ENCODE data around the gene GTF3A.

GTF3A gene

GRCh38 chr13:27405546-27406134 lies 18.8 kb upstream of the GTF3A start:
- DNase-seq, result no peak

- peak in 1 of 2 experiments; percentile 35 for DNase-seq
Observed at GRCh38 chr13:27406178-27406939, 18.1 kb upstream of the GTF3A start.

- DNase-seq, result no peak
Observed at GRCh38 chr13:27408074-27408473, 16.3 kb upstream of the GTF3A start.

- no peak for DNase-seq
Observed at GRCh38 chr13:27409013-27409412, 15.4 kb upstream of the GTF3A start.

GRCh38 chr13:27411341-27411740 lies 13.1 kb upstream of the GTF3A start:
- DNase-seq, result no peak

GRCh38 chr13:27415116-27415515 lies 9.3 kb upstream of the GTF3A start:
- no peak for DNase-seq

- DNase-seq, result no peak
Observed at GRCh38 chr13:27419328-27419727, 5.1 kb upstream of the GTF3A start.

- no peak for DNase-seq
Observed at GRCh38 chr13:27421101-27421871, 3.1 kb upstream of the GTF3A start.

GRCh38 chr13:27423333-27423732 lies 1.1 kb upstream of the GTF3A start:
- DNase-seq, result no peak

GRCh38 chr13:27425158-27425917 lies 919 bp downstream of the GTF3A start:
- DNase-seq, result no peak

- peak; percentile 57 to 78 for DNase-seq
Observed at GRCh38 chr13:27425918-27426630, 1.7 kb downstream of the GTF3A start.

GRCh38 chr13:27427641-27428040 lies 3.2 kb downstream of the GTF3A start:
- no peak for DNase-seq

- no peak for DNase-seq
Observed at GRCh38 chr13:27428160-27428559, 3.7 kb downstream of the GTF3A start.

- no peak for DNase-seq
Observed at GRCh38 chr13:27432180-27432579, 7.8 kb downstream of the GTF3A start.

- DNase-seq, result no peak
Observed at GRCh38 chr13:27432611-27433210, 8.3 kb downstream of the GTF3A start.

- no peak for DNase-seq
Observed at GRCh38 chr13:27437126-27437525, 12.7 kb downstream of the GTF3A start.

- DNase-seq, result no peak
Observed at GRCh38 chr13:27440408-27440807, 16.0 kb downstream of the GTF3A start.

- peak in 1 of 2 experiments; percentile 16 for DNase-seq
Observed at GRCh38 chr13:27442071-27442647, 17.7 kb downstream of the GTF3A start.

GRCh38 chr13:27442797-27443196 lies 18.4 kb downstream of the GTF3A start:
- no peak for DNase-seq

GRCh38 chr13:27446986-27447583 lies 22.7 kb downstream of the GTF3A start:
- DNase-seq, result no peak

- DNase-seq, result no peak
Observed at GRCh38 chr13:27448308-27448707, 23.9 kb downstream of the GTF3A start.
